Lung (tissue), 12 donors: ENCODE results near the gene CAP2. TPM values are rescaled to one million over a fixed set of nuclear protein-coding genes. Genes with fewer than 3 reads are reported as not detected.

Source experiments
- ATAC-seq: fragments of 200-7000 bp; cut with Tn5 transposase; one replicate; pipeline ENCODE4 v1.9.1; 2020; ENCODE audit warnings: moderate number of reproducible peaks; ENCODE audit not compliant: insufficient read depth, low FRiP score
- DNase-seq, 3 donors: peaks; one replicate each; pipeline ENCODE4 v3.0.0-alpha.2; 2013 to 2017
- H3K27ac ChIP-seq, 2 donors: one replicate each; pipeline ENCODE4 v1.5.1; 2013; ENCODE audit warnings: mild to moderate bottlenecking in 2 of 2, moderate library complexity in 2 of 2, control low read depth in 1 of 2, inconsistent platforms in 1 of 2, low read depth in 1 of 2, low read length in 1 of 2
- H3K27me3 ChIP-seq, 3 donors: one replicate each; pipeline ENCODE4 v1.5.1; 2013; ENCODE audit warnings: low read length in 2 of 3; ENCODE audit not compliant: control insufficient read depth in 3 of 3, insufficient read depth in 3 of 3
- H3K36me3 ChIP-seq, 4 donors: one replicate each; pipeline ENCODE4 v1.5.1; 2013; ENCODE audit warnings: low read length in 4 of 4, mild to moderate bottlenecking in 1 of 4, moderate library complexity in 1 of 4; ENCODE audit not compliant: control insufficient read depth in 4 of 4, insufficient read depth in 4 of 4
- H3K4me1 ChIP-seq, 5 donors: one replicate each; pipeline ENCODE4 v1.5.1; 2013; ENCODE audit warnings: low read length in 5 of 5, mild to moderate bottlenecking in 2 of 5, moderate library complexity in 1 of 5; ENCODE audit not compliant: control insufficient read depth in 5 of 5, insufficient read depth in 5 of 5
- H3K4me3 ChIP-seq: one replicate; pipeline ENCODE4 v1.5.1; 2013; ENCODE audit warnings: mild to moderate bottlenecking, control low read depth, moderate library complexity
- H3K9ac ChIP-seq, 2 donors: one replicate each; pipeline ENCODE4 v1.5.1; 2013; ENCODE audit warnings: low read length in 2 of 2, control low read depth in 1 of 2; ENCODE audit not compliant: insufficient read depth in 1 of 2
- H3K9me3 ChIP-seq, 4 donors: one replicate each; pipeline ENCODE4 v1.5.1; 2013; ENCODE audit warnings: low read length in 3 of 4, mild to moderate bottlenecking in 1 of 4, moderate library complexity in 1 of 4; ENCODE audit not compliant: control insufficient read depth in 4 of 4, insufficient read depth in 3 of 4
- WGBS, 2 donors: extraction: QIAGEN DNeasy Blood & Tissue Kit; methylation state at CpG; one replicate each; pipeline ENCODE4 v1.1.7; 2013; 5-methylcytosine and 5-hydroxymethylcytosine counted together
- polyA plus RNA-seq, 2 donors: library from polyadenylated mRNA; stranded (reverse); fragments of 200-250 nt; gene quantifications; one replicate each; pipeline ENCODE4 v1.2.1, GENCODE V29; 2013
- total RNA-seq, 2 donors: library from RNA; depleted of rRNA in 1 of 2; stranded (reverse); fragments of >200 nt in 1 of 2; gene quantifications; one replicate each; pipeline ENCODE4 v1.2.1, GENCODE V29; 2014 to 2021
- TF ChIP-seq, protein P1 (sequence below): IDR thresholded peaks from 2 replicates; pipeline ENCODE4 v1.5.1; 2012; ENCODE audit warnings: mild to moderate bottlenecking; ENCODE audit errors: control extremely low read depth, extremely low read depth
- donor health status: control.
- donor health status: control.
- donor health status: Bipolar disorder and iron deficiency.
- donor health status: healthy.
- donor health status: DM: yes; HTN: yes; CAD: no.

CAP2 gene
- total and polyA plus RNA-seq, 4 donors = 2.0 to 5.7 (median 3.4) TPM

DNA sequence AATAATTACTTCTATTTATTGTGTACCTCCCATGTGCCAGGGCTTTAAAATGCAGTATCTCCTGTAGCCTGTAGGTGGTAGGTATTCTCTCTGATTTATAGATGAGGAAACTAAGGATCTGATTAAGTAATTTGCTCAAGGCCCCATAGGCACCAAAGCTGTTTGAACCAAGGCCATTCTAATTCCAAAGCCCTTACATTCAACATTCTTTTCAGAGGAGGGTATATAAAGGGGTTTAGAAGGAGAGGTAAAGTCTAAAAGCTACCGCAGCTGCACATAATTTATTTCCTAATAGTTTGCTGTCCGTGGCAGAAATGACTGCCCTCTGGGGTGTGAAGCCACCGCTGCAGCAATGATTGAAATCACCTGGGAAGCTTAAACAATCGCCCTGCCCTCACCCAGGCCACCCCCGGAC lies 111.7 kb downstream of the CAP2 start:
- Histone ChIP-seq H3K4me1 (peaks cover 0 to 8% (median 1%) of the 10 kb centered on the region in 5 donors), H3K27ac (no peak overlapping the region), H3K4me3 (no peak overlapping the region), H3K27me3 (no peaks in the 10 kb centered on the region), H3K9ac (no peak overlapping the region), H3K36me3 (peaks cover 0 to 6% (median 0%) of the 10 kb centered on the region in 4 donors), H3K9me3 (peaks cover 0 to 1% (median 0%) of the 10 kb centered on the region in 4 donors)
- ATAC-seq = no peak
- DNase-seq = no peak
- WGBS, 2 donors = 88 to 89% methylated on average over 5 of the region's 5 CpGs
- TF ChIP-seq, protein P1, sequence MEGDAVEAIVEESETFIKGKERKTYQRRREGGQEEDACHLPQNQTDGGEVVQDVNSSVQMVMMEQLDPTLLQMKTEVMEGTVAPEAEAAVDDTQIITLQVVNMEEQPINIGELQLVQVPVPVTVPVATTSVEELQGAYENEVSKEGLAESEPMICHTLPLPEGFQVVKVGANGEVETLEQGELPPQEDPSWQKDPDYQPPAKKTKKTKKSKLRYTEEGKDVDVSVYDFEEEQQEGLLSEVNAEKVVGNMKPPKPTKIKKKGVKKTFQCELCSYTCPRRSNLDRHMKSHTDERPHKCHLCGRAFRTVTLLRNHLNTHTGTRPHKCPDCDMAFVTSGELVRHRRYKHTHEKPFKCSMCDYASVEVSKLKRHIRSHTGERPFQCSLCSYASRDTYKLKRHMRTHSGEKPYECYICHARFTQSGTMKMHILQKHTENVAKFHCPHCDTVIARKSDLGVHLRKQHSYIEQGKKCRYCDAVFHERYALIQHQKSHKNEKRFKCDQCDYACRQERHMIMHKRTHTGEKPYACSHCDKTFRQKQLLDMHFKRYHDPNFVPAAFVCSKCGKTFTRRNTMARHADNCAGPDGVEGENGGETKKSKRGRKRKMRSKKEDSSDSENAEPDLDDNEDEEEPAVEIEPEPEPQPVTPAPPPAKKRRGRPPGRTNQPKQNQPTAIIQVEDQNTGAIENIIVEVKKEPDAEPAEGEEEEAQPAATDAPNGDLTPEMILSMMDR = no peak

DNA sequence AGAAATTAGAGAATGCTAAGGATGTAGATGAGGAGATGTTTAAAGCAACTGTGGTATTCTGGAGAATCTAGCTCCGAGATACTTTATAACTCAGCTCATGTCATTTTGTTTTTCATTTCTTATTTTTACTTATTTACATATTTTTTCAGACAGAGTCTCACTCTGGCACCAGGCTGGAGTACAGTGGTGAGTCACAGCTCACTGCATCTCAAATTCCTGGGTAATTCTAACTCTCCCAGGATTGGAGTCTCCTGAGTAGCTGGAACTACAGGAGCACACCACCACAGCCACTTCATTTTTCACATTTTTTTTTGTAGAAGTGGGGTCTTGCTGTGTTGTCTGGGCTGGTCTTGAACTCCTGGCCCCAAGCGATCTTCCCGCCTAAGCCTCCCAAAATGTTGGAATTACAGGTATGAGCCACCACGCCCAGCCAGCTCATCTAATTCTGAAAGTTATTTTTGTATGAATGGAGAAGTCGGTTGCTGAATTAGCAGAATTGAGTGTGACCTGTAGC lies 112.4 kb downstream of the CAP2 start:
- no peak for ATAC-seq
- TF ChIP-seq, protein P1 = no peak
- H3K9ac ChIP-seq = no peak overlapping the region

DNA sequence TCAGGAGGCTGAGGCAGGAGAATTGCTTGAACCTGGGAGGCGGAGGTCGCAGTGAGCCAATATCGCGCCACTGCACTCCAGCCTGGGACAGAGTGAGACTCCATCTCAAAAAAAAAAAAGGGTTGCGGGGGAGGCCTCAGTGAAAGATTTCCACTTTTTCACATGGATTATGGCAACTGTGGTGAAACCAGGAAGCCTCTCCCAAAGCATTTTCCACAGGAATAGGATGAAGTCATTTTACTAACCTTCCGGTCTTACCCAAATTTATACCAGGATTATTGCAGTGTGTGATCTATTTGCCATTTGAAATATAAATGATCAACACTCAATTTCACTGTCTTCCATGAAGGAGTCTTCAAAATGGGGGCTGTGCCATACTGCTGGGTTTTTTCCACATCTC lies 113.1 kb downstream of the CAP2 start:
- TF ChIP-seq, protein P1 = no peak
- no peak for ATAC-seq

More for the DNA sequence above, 112.4 kb downstream of the CAP2 start:
- H3K27me3 ChIP-seq = no peaks in the 10 kb centered on the region
- peaks cover 0 to 6% (median 0%) of the 10 kb centered on the region in 4 donors for H3K36me3 ChIP-seq
- no peak overlapping the region for H3K27ac ChIP-seq
- 93 to 94% methylated on average over 5 of the region's 5 CpGs for WGBS, 2 donors
- DNase-seq = no peak
- H3K9me3 ChIP-seq = peaks cover 0 to 1% (median 0%) of the 10 kb centered on the region in 4 donors
- no peak overlapping the region for H3K4me3 ChIP-seq
- H3K4me1 ChIP-seq = peaks cover 0 to 8% (median 1%) of the 10 kb centered on the region in 5 donors

DNA sequence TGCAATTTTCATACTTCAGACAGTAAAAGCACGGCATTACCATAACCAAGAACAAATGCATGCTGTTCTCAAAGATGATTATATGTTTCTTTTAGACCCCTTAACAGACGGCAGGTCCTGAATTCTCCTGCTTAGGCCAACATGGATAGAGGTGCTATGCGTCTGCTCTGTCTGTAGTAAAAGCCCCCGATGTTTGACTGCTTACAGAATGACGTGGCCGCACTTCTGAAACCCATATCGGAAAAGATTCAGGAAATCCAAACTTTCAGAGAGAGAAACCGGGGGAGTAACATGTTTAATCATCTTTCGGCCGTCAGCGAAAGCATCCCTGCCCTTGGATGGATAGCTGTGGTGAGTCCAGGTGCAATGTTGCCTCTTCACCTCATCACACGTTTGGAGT lies 113.6 kb downstream of the CAP2 start:
- no peak for ATAC-seq

More for the DNA sequence above, 113.1 kb downstream of the CAP2 start:
- Histone ChIP-seq H3K9me3 (peaks cover 0 to 1% (median 0%) of the 10 kb centered on the region in 4 donors), H3K27ac (no peak overlapping the region), H3K4me1 (peaks cover 0 to 8% (median 1%) of the 10 kb centered on the region in 5 donors), H3K9ac (no peak overlapping the region), H3K36me3 (peaks cover 0 to 6% (median 0%) of the 10 kb centered on the region in 4 donors), H3K27me3 (no peaks in the 10 kb centered on the region), H3K4me3 (no peak overlapping the region)
- no peak for DNase-seq
- WGBS, 2 donors = 95 to 97% methylated on average over 6 of the region's 6 CpGs

More for the DNA sequence above, 113.6 kb downstream of the CAP2 start:
- no peak for DNase-seq
- Histone ChIP-seq H3K36me3 (peaks cover 0 to 3% (median 0%) of the 10 kb centered on the region in 4 donors), H3K9ac (no peak overlapping the region), H3K27ac (no peak overlapping the region), H3K4me1 (peaks cover 0 to 5% (median 1%) of the 10 kb centered on the region in 5 donors), H3K9me3 (peaks cover 0 to 1% (median 0%) of the 10 kb centered on the region in 4 donors), H3K27me3 (no peaks in the 10 kb centered on the region), H3K4me3 (no peak overlapping the region)
- WGBS, 2 donors = 93 to 96% methylated on average over 12 of the region's 12 CpGs
- TF ChIP-seq, protein P1 = no peak
